CD4-positive, alpha-beta T cell (primary cell): Measurements from ENCODE around the gene IGF1R. TPM values are rescaled to one million over a fixed set of nuclear protein-coding genes. Genes with fewer than 3 reads are reported as not detected.

ENCODE experiments used
- ATAC-seq: fragments of 200-7000 bp; cut with Tn5 transposase; one replicate; pipeline ENCODE4 v1.10.0; 2022; ENCODE audit warnings: mild to moderate bottlenecking; ENCODE audit not compliant: poor library complexity
- CTCF ChIA-PET: fragments of 350-600 bp; sonication (Branson Sonifier 250); formaldehyde crosslinking; loops from one replicate; lab custom pipeline; 2021; ENCODE audit warnings: antibody characterized with exemption, inconsistent platforms; lab: Charles Lee
- POLR2A ChIA-PET: fragments of 350-600 bp; sonication (Branson Sonifier 250); formaldehyde crosslinking; loops from one replicate; lab custom pipeline; 2021; ENCODE audit warnings: antibody characterized with exemption, inconsistent platforms; lab: Charles Lee
- DNase-seq, 14 experiments: peaks; one replicate each; pipeline ENCODE4 v3.0.0-alpha.2; 2013 to 2020; ENCODE audit warnings: mixed read lengths in 2 of 14
- H3K27ac ChIP-seq, 2 donors: one replicate each; pipeline versions ENCODE4 v1.5.1 to v1.7.0; 2013; ENCODE audit warnings: low read length in 2 of 2, low read depth in 1 of 2, mild to moderate bottlenecking in 1 of 2
- H3K27me3 ChIP-seq, 2 experiments: 1 replicate in 1 of 2; 2 replicates in 1 of 2; pipeline versions ENCODE4 v1.6.1 to v1.7.0; 2013; ENCODE audit warnings: low read length in 2 of 2, control low read depth in 1 of 2, mild to moderate bottlenecking in 1 of 2, moderate library complexity in 1 of 2; ENCODE audit not compliant: insufficient read depth in 2 of 2, control insufficient read depth in 1 of 2
- H3K36me3 ChIP-seq: one replicate; pipeline ENCODE4 v1.6.1; 2013; ENCODE audit warnings: low read length, control low read depth; ENCODE audit not compliant: insufficient read depth
- H3K4me1 ChIP-seq: one replicate; pipeline ENCODE4 v1.6.1; 2013; ENCODE audit warnings: low read length, control low read depth; ENCODE audit not compliant: insufficient read depth
- H3K4me3 ChIP-seq: one replicate; pipeline ENCODE4 v1.5.1; 2013; ENCODE audit warnings: mild to moderate bottlenecking, low read length, moderate library complexity
- H3K9me3 ChIP-seq, 2 experiments: 1 replicate in 1 of 2; 2 replicates in 1 of 2; pipeline versions ENCODE4 v1.6.1 to v1.7.0; 2013; ENCODE audit warnings: low read length in 2 of 2, mild to moderate bottlenecking in 2 of 2, control low read depth in 1 of 2, moderate library complexity in 1 of 2; ENCODE audit not compliant: control insufficient read depth in 1 of 2, insufficient read depth in 1 of 2
- H3K27ac Mint-ChIP-seq: one replicate; pipeline ENCODE4 v1.8.0; 2020; ENCODE audit warnings: mixed read lengths
- H3K27me3 Mint-ChIP-seq: one replicate; pipeline ENCODE4 v1.8.0; 2021; ENCODE audit warnings: mixed read lengths
- H3K36me3 Mint-ChIP-seq: one replicate; pipeline ENCODE4 v1.8.0; 2021; ENCODE audit warnings: low read depth, mixed read lengths
- H3K4me1 Mint-ChIP-seq: one replicate; pipeline ENCODE4 v1.8.0; 2021; ENCODE audit warnings: low read depth, mixed read lengths
- H3K4me3 Mint-ChIP-seq: one replicate; pipeline ENCODE4 v1.8.0; 2020; ENCODE audit warnings: mild to moderate bottlenecking, mixed read lengths
- H3K9me3 Mint-ChIP-seq: one replicate; pipeline ENCODE4 v1.8.0; 2020; ENCODE audit warnings: mixed read lengths
- CTCF ChIP-seq: fragments of 200-600 bp; IDR thresholded peaks from one replicate; pipeline ENCODE4 v1.8.0; 2022; ENCODE audit warnings: antibody characterized with exemption, mild to moderate bottlenecking
- intact Hi-C, 2 experiments: fragments of 100-400 bp; cut with DNase I in 1 of 2; cut with micrococcal nuclease in 1 of 2; formaldehyde crosslinking; loops; one replicate each; pipeline versions ENCODE4 v1.15.1 to v1.9.0; 2023 to 2025; cut with DNase I, micrococcal nuclease
- total RNA-seq, 174 experiments: library from RNA in 2 of 174; stranded (reverse) in 2 of 174; gene quantifications; one replicate each; pipeline ENCODE4 v1.2.3 and lab custom pipeline; 2021 to 2026

Gene IGF1R
- total RNA-seq, 2 experiments from 2014 or later: 39.2 to 40.3 TPM

DNA sequence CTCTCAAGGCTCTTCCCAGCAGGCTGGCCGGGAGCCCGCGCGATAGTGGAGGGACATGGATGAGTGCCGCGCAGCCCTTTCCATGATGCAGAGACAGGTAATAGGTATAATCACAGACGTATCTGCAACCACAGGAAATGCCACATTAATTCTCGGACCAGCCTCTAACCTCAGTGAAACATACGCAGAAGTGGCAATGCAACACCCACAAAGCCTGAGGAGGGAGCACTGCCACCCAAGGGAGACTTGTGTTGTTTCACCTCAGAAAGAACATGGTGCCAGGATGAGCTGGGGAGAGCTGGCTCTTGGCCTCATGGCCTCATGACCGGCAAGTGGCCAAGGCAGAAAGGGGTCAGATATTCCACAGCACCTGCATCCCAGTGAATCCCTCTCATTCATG is 320.2 kb downstream of the IGF1R start:
- peaks cover 0 to 14% of the 10 kb centered on the region in 2 experiments for H3K9me3 ChIP-seq
- H3K4me1 ChIP-seq: no peaks in the 10 kb centered on the region
- DNase-seq (no peak), ATAC-seq (no peak)
- no peak overlapping the region for H3K27ac ChIP-seq
- no peaks in the 10 kb centered on the region for H3K27me3 ChIP-seq
- no peaks in the 10 kb centered on the region for H3K27me3 Mint-ChIP-seq
- CTCF ChIA-PET: no interaction called here
- H3K9me3 Mint-ChIP-seq: no peaks in the 10 kb centered on the region
- no peak overlapping the region for H3K4me3 ChIP-seq
- H3K36me3 ChIP-seq: no peaks in the 10 kb centered on the region
- POLR2A ChIA-PET: no interaction called here
- H3K4me3 Mint-ChIP-seq: no peak overlapping the region
- no peak for TF ChIP-seq CTCF
- no peaks in the 10 kb centered on the region for H3K4me1 Mint-ChIP-seq
- H3K27ac Mint-ChIP-seq: no peak overlapping the region
- intact Hi-C loops: no loop called here
- peaks cover 2% of the 10 kb centered on the region for H3K36me3 Mint-ChIP-seq

DNA sequence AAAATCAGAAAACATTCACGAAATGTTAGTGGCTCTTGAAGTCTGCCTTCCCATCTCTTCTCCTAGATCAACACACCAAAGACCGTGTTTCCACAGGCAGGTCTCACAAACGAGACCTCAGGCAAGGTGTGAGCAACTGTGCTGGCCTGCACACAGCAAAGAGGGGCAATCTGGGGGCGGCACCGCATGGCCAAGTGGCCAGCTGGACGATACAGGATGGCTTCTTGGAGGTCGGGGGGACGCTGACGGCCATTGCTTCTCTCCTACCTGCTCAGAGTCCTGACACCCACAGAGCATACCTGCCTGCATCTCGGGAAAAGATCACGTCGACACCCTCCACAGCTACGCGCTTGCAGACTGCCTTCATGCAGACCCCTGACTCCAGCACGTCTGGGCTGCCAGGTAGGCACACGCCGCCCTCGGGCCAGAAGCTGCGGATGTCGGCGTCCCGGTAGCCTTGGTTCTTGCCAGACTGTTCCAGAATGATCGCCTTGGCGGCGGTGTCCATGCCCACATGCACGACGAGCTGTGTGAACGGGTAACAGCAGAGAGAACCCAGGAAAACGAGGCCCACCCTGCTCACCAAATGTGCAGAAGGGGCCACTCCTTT is 320.9 kb downstream of the IGF1R start:
- H3K36me3 Mint-ChIP-seq: no peaks in the 10 kb centered on the region
- CTCF ChIA-PET: no interaction called here
- no peak overlapping the region for H3K27ac Mint-ChIP-seq
- H3K27me3 Mint-ChIP-seq: no peaks in the 10 kb centered on the region
- no peaks in the 10 kb centered on the region for H3K36me3 ChIP-seq
- no peaks in the 10 kb centered on the region for H3K4me1 ChIP-seq
- no peak for TF ChIP-seq CTCF
- intact Hi-C loops: no loop called here
- no peak overlapping the region for H3K4me3 Mint-ChIP-seq
- no peak overlapping the region for H3K27ac ChIP-seq
- DNase-seq (no peak), ATAC-seq (no peak)
- POLR2A ChIA-PET: no interaction called here
- H3K9me3 Mint-ChIP-seq: no peaks in the 10 kb centered on the region
- H3K9me3 ChIP-seq: peaks cover 0 to 14% of the 10 kb centered on the region in 2 experiments
- H3K27me3 ChIP-seq: no peaks in the 10 kb centered on the region
- no peak overlapping the region for H3K4me3 ChIP-seq
- no peaks in the 10 kb centered on the region for H3K4me1 Mint-ChIP-seq

GRCh38 chr15:98970799-98971198 is 322.5 kb downstream of the IGF1R start:
- no peak for DNase-seq
- no peaks in the 10 kb centered on the region for H3K4me1 Mint-ChIP-seq
- no peak overlapping the region for H3K4me3 Mint-ChIP-seq
- Histone ChIP-seq H3K4me1 (no peaks in the 10 kb centered on the region), H3K36me3 (no peaks in the 10 kb centered on the region), H3K9me3 (peaks cover 0 to 17% of the 10 kb centered on the region in 2 experiments), H3K27ac (no peak overlapping the region), H3K4me3 (no peak overlapping the region), H3K27me3 (no peaks in the 10 kb centered on the region)
- POLR2A ChIA-PET: no interaction called here
- no peak for ATAC-seq
- no peaks in the 10 kb centered on the region for H3K9me3 Mint-ChIP-seq
- intact Hi-C loops: no loop called here
- no peak for TF ChIP-seq CTCF
- H3K36me3 Mint-ChIP-seq: no peaks in the 10 kb centered on the region
- H3K27ac Mint-ChIP-seq: no peak overlapping the region
- CTCF ChIA-PET: no interaction called here
- H3K27me3 Mint-ChIP-seq: no peaks in the 10 kb centered on the region
